Measurements from ENCODE around the gene FBXW5.

DNA sequence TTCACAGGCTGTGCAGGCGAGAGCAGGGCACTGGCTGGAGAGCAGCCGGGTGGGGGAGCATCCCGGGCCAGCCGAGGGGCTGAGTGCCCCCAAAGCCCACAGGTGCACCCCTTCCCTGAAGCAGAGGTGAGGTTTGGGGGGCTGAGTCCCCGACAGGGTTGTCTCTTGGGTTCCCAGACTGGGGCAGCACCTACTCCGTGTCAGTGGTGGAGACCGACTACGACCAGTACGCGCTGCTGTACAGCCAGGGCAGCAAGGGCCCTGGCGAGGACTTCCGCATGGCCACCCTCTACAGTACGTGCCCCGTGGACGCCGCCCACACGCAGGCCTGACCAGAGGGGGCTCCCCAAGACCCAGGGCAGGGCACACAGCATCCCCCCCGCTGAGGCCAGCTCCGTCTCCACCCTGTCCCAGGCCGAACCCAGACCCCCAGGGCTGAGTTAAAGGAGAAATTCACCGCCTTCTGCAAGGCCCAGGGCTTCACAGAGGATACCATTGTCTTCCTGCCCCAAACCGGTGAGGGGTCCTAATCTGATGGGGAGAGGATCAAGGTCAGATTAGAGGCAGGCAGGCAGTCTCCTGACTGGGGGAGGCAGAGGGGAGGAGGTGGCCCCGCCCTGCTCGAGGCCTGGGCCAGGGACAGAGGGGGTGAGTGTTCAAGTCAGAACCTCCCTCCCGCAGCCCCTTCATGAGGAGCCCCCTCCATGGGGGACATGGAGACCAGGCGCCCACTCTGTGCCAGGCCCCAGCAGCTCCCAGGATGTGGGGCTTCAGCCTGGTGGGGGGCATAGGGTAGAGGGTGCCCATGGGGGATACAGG, 35.4 kb upstream of the FBXW5 start:
- TF ChIP-seq, protein P1, sequence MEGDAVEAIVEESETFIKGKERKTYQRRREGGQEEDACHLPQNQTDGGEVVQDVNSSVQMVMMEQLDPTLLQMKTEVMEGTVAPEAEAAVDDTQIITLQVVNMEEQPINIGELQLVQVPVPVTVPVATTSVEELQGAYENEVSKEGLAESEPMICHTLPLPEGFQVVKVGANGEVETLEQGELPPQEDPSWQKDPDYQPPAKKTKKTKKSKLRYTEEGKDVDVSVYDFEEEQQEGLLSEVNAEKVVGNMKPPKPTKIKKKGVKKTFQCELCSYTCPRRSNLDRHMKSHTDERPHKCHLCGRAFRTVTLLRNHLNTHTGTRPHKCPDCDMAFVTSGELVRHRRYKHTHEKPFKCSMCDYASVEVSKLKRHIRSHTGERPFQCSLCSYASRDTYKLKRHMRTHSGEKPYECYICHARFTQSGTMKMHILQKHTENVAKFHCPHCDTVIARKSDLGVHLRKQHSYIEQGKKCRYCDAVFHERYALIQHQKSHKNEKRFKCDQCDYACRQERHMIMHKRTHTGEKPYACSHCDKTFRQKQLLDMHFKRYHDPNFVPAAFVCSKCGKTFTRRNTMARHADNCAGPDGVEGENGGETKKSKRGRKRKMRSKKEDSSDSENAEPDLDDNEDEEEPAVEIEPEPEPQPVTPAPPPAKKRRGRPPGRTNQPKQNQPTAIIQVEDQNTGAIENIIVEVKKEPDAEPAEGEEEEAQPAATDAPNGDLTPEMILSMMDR (IDR thresholded peaks at IDR 0.05; ENCODE audit: extremely low read depth in 1 of 2, insufficient read depth in 1 of 2, low read depth in 1 of 2, low read length in 2 of 2), result no peak
- TF ChIP-seq EZH2 (IDR thresholded peaks at IDR 0.05; ENCODE audit: borderline replicate concordance, low read depth, low read length, severe bottlenecking), result no peak

Measured in endothelial cell of umbilical vein (primary cell).